ENCODE results near the gene ZNF865. TPM values are rescaled to one million over a fixed set of nuclear protein-coding genes. Genes with fewer than 3 reads are reported as not detected.

ZNF865 gene
- total RNA-seq, 3 donors from 2014 or later, result 12.7 to 18.5 (median 13.2) TPM

- no peaks in the 10 kb centered on the region for H3K9me3 ChIP-seq
- ATAC-seq (no peak), DNase-seq (no peak)
- TF ChIP-seq CTCF (IDR thresholded peaks at IDR 0.05), result no peak
- peaks cover 33% of the 10 kb centered on the region for H3K4me1 ChIP-seq (ENCODE audit: low read depth)
- no peaks in the 10 kb centered on the region for H3K36me3 ChIP-seq (ENCODE audit: low read depth)
- intact Hi-C loops (cut with DNase I, micrococcal nuclease), result no loop called here
- no peak overlapping the region for H3K4me3 ChIP-seq
Measured at GRCh38 chr19:55656988-55657747, 51.7 kb downstream of the ZNF865 start.

- ATAC-seq (no peak), DNase-seq (no peak)
- H3K36me3 ChIP-seq (ENCODE audit: low read depth), result peaks cover 15% of the 10 kb centered on the region
- intact Hi-C loops (cut with DNase I, micrococcal nuclease), result no loop called here
- H3K4me1 ChIP-seq (ENCODE audit: low read depth), result peaks cover 31% of the 10 kb centered on the region
- no peak for TF ChIP-seq CTCF (IDR thresholded peaks at IDR 0.05)
- H3K4me3 ChIP-seq, result no peak overlapping the region
- no peaks in the 10 kb centered on the region for H3K9me3 ChIP-seq
Measured at GRCh38 chr19:55658846-55659459, 53.5 kb downstream of the ZNF865 start.

GRCh38 chr19:55659822-55660221 is 54.4 kb downstream of the ZNF865 start:
- DNase-seq, result no peak
- intact Hi-C loops (cut with DNase I, micrococcal nuclease), result no loop called here
- no peak for TF ChIP-seq CTCF (IDR thresholded peaks at IDR 0.05)
- H3K4me1 ChIP-seq (ENCODE audit: low read depth), result peaks cover 31% of the 10 kb centered on the region
- no peak overlapping the region for H3K4me3 ChIP-seq
- ATAC-seq, result no peak
- H3K9me3 ChIP-seq, result no peaks in the 10 kb centered on the region
- H3K36me3 ChIP-seq (ENCODE audit: low read depth), result peaks cover 16% of the 10 kb centered on the region

- H3K36me3 ChIP-seq (ENCODE audit: low read depth), result peaks cover 16% of the 10 kb centered on the region
Measured at GRCh38 chr19:55660404-55660803, 55.0 kb downstream of the ZNF865 start.

GRCh38 chr19:55660991-55661390 is 55.5 kb downstream of the ZNF865 start:
- no peak for TF ChIP-seq CTCF (IDR thresholded peaks at IDR 0.05)
- peaks cover 20% of the 10 kb centered on the region for H3K36me3 ChIP-seq (ENCODE audit: low read depth)
- intact Hi-C loops (cut with DNase I, micrococcal nuclease), result no loop called here
- DNase-seq (no peak), ATAC-seq (no peak)
- H3K4me3 ChIP-seq, result no peak overlapping the region
- peaks cover 28% of the 10 kb centered on the region for H3K4me1 ChIP-seq (ENCODE audit: low read depth)
- H3K9me3 ChIP-seq, result no peaks in the 10 kb centered on the region

More at GRCh38 chr19:55660404-55660803, 55.0 kb downstream of the ZNF865 start:
- no peaks in the 10 kb centered on the region for H3K9me3 ChIP-seq
- ATAC-seq (no peak), DNase-seq (no peak)
- no peak for TF ChIP-seq CTCF (IDR thresholded peaks at IDR 0.05)
- peaks cover 31% of the 10 kb centered on the region for H3K4me1 ChIP-seq (ENCODE audit: low read depth)
- H3K4me3 ChIP-seq, result no peak overlapping the region
- intact Hi-C loops (cut with DNase I, micrococcal nuclease), result no loop called here
